ENCODE results near the gene NLGN1.

- no peak for TF ChIP-seq FOXP2 (optimal IDR thresholded peaks at IDR 0.05; ENCODE audit: borderline replicate concordance, extremely low read depth, extremely low read length, insufficient read depth)
- TF ChIP-seq POLR2AphosphoS5 (IDR thresholded peaks at IDR 0.05; ENCODE audit: low read depth, low read length), result no peak
Measured at GRCh38 chr3:174229916-174230315, 832.4 kb downstream of the NLGN1 start.
